HCT116 (cell line): ENCODE measurements around the gene CAT.

Experiments used
- CBX3 ChIP-seq: IDR thresholded peaks from 2 replicates; pipeline ENCODE4 v1.6.1; 2012; ENCODE audit warnings: low read depth
- EGR1 ChIP-seq: IDR thresholded peaks from 2 replicates; pipeline ENCODE4 v1.6.1; 2012; ENCODE audit warnings: low read depth
- POLR2AphosphoS5 ChIP-seq: IDR thresholded peaks from 2 replicates; pipeline ENCODE4 v1.6.1; 2011; ENCODE audit warnings: mild to moderate bottlenecking, low read depth, low read length, moderate library complexity
- RAD21 ChIP-seq: IDR thresholded peaks from 2 replicates; pipeline ENCODE4 v1.6.1; 2012; ENCODE audit warnings: low read depth, mild to moderate bottlenecking
- TF ChIP-seq, protein P1 (sequence below), 3 experiments: fragments of 200-600 bp in 1 of 3; sonication (generic) in 1 of 3; IDR thresholded peaks in 2 of 3; conservative IDR thresholded peaks in 1 of 3; 2 replicates each; pipeline ENCODE4 v1.5.1; 2012 to 2017; ENCODE audit warnings: low read depth in 2 of 3, low read length in 2 of 3, antibody characterized with exemption in 1 of 3, borderline replicate concordance in 1 of 3, control low read depth in 1 of 3, mild to moderate bottlenecking in 1 of 3, mixed read lengths in 1 of 3, mixed run types in 1 of 3, moderate library complexity in 1 of 3; ENCODE audit not compliant: insufficient read depth in 1 of 3

DNA sequence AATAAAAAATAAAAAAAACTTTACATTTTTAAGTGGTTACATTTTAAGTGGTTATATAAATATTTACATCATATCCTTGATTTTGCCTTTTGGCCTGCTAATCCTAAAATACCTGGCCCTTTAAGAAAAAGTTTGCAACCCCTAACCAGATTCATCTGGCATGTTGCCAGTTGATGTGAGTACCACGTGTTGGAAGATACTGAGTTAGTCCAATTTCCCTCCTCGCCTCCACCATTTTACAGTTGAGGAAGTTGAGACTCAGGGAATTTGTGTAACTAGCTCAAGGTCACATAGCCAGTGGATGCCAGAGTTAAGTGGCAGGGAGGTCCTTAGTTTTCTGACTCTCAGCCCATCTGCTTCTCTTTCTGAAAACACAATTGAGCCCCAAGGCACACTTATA, 69.8 kb downstream of the CAT start:
- TF ChIP-seq, protein P1, sequence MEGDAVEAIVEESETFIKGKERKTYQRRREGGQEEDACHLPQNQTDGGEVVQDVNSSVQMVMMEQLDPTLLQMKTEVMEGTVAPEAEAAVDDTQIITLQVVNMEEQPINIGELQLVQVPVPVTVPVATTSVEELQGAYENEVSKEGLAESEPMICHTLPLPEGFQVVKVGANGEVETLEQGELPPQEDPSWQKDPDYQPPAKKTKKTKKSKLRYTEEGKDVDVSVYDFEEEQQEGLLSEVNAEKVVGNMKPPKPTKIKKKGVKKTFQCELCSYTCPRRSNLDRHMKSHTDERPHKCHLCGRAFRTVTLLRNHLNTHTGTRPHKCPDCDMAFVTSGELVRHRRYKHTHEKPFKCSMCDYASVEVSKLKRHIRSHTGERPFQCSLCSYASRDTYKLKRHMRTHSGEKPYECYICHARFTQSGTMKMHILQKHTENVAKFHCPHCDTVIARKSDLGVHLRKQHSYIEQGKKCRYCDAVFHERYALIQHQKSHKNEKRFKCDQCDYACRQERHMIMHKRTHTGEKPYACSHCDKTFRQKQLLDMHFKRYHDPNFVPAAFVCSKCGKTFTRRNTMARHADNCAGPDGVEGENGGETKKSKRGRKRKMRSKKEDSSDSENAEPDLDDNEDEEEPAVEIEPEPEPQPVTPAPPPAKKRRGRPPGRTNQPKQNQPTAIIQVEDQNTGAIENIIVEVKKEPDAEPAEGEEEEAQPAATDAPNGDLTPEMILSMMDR (IDR thresholded peaks at IDR 0.05 in 2 of 3, conservative IDR thresholded peaks at IDR 0.05 in 1 of 3; ENCODE audit: borderline replicate concordance in 1 of 3, insufficient read depth in 1 of 3, low read depth in 2 of 3, low read length in 2 of 3): no peak
- TF ChIP-seq POLR2AphosphoS5: no peak
- no peak for TF ChIP-seq CBX3
- TF ChIP-seq EGR1: no peak
- TF ChIP-seq RAD21: no peak
